Hepatocyte (in vitro differentiated cells): ENCODE results near the gene AP4S1.

ENCODE experiments used
- CTCF ChIP-seq: fragments of 200-600 bp; sonication (generic); IDR thresholded peaks from 2 replicates; pipeline ENCODE4 v1.5.1; 2016; ENCODE audit warnings: antibody characterized with exemption, mild to moderate bottlenecking; ENCODE audit not compliant: poor library complexity
- EZH2 ChIP-seq: fragments of 200-600 bp; sonication (generic); IDR thresholded peaks from 2 replicates; pipeline ENCODE4 v1.6.1; 2016; ENCODE audit warnings: antibody characterized with exemption, mild to moderate bottlenecking, borderline replicate concordance

GRCh38 chr14:31060253-31060875, 34.9 kb downstream of the AP4S1 start:
- TF ChIP-seq CTCF (no peak), EZH2 (no peak)
